ENCODE measurements around the gene ZWILCH. TPM values are rescaled to one million over a fixed set of nuclear protein-coding genes. Genes with fewer than 3 reads are reported as not detected.

Gene ZWILCH
- total and polyA plus RNA-seq, 2 donors (not counting 3 experiments of a cell fraction or from before 2014, with no cell fraction given), result 9.3 to 28.8 TPM

GRCh38 chr15:66555685-66556084, 50.6 kb downstream of the ZWILCH start:
- H3K27ac ChIP-seq (ENCODE audit: insufficient read depth, low read depth, low read length), result no peak overlapping the region
- no peaks in the 10 kb centered on the region for H3K9me1 ChIP-seq (replicated peaks; ENCODE audit: control insufficient read depth, extremely low read depth, insufficient read depth, low read length)
- no peak overlapping the region for H3K4me2 ChIP-seq (ENCODE audit: insufficient read depth, low read length)
- TF ChIP-seq POLR2AphosphoS5 (IDR thresholded peaks at IDR 0.05; ENCODE audit: insufficient read depth, low read depth, low read length), result no peak
- TF ChIP-seq MYC (IDR thresholded peaks at IDR 0.05; ENCODE audit: low read depth, low read length), result no peak
- TF ChIP-seq EZH2 (IDR thresholded peaks at IDR 0.05; ENCODE audit: borderline replicate concordance, low read depth, low read length, severe bottlenecking), result no peak
- no peak for TF ChIP-seq MAX (IDR thresholded peaks at IDR 0.05; ENCODE audit: insufficient read depth, insufficient read length)
- TF ChIP-seq, protein P1, sequence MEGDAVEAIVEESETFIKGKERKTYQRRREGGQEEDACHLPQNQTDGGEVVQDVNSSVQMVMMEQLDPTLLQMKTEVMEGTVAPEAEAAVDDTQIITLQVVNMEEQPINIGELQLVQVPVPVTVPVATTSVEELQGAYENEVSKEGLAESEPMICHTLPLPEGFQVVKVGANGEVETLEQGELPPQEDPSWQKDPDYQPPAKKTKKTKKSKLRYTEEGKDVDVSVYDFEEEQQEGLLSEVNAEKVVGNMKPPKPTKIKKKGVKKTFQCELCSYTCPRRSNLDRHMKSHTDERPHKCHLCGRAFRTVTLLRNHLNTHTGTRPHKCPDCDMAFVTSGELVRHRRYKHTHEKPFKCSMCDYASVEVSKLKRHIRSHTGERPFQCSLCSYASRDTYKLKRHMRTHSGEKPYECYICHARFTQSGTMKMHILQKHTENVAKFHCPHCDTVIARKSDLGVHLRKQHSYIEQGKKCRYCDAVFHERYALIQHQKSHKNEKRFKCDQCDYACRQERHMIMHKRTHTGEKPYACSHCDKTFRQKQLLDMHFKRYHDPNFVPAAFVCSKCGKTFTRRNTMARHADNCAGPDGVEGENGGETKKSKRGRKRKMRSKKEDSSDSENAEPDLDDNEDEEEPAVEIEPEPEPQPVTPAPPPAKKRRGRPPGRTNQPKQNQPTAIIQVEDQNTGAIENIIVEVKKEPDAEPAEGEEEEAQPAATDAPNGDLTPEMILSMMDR (IDR thresholded peaks at IDR 0.05; ENCODE audit: extremely low read depth in 1 of 2, insufficient read depth in 1 of 2, low read depth in 1 of 2, low read length in 2 of 2), result no peak
- no peak for TF ChIP-seq JUN (IDR thresholded peaks at IDR 0.05; ENCODE audit: borderline replicate concordance, insufficient read depth, insufficient read length, low read depth)
- H3K36me3 ChIP-seq (ENCODE audit: control insufficient read depth in 2 of 2, extremely low read depth in 1 of 2, insufficient read depth in 2 of 2, low read length in 2 of 2), result no peaks in the 10 kb centered on the region
- H3K79me2 ChIP-seq (ENCODE audit: control insufficient read depth, insufficient read depth, low read length), result no peaks in the 10 kb centered on the region
- H3K27me3 ChIP-seq (ENCODE audit: control insufficient read depth in 2 of 2, insufficient read depth in 2 of 2, low read length in 2 of 2), result no peaks in the 10 kb centered on the region
- no peaks in the 10 kb centered on the region for H3K4me1 ChIP-seq (ENCODE audit: control insufficient read depth, extremely low read depth, insufficient read depth, low read length)
- H3K9ac ChIP-seq (replicated peaks; ENCODE audit: extremely low read depth, insufficient read depth, low read length), result no peak overlapping the region
- no TSS peak for BruUV-seq (replicated peaks)
- H4K20me1 ChIP-seq (replicated peaks; ENCODE audit: control insufficient read depth, extremely low read depth, insufficient read depth, low read length), result no peaks in the 10 kb centered on the region
- dilution Hi-C loops (cut with MboI; ENCODE audit: extremely low pct_ligation_motif_present, low sequenced_read_pairs) (no loop called here), intact Hi-C loops (cut with micrococcal nuclease) (no loop called here)
- H3K9me3 ChIP-seq (replicated peaks; ENCODE audit: control insufficient read depth, insufficient read depth, low read length), result no peaks in the 10 kb centered on the region
- no peak overlapping the region for H3K4me3 ChIP-seq (replicated peaks in 1 of 3; ENCODE audit: insufficient read depth in 1 of 3, low read depth in 1 of 3, low read length in 3 of 3)
- H2AFZ ChIP-seq (ENCODE audit: low read depth, low read length), result no peak overlapping the region
- ChIA-PET POLR2A (no interaction called here), CTCF (no interaction called here)
- DNase-seq (ENCODE audit: low read depth, low spot score) (no peak), FAIRE-seq (no peak)

All from endothelial cell of umbilical vein (primary cell).